OCI-LY7 (cell line): ENCODE data around the gene CCDC30. TPM values are rescaled to one million over a fixed set of nuclear protein-coding genes. Genes with fewer than 3 reads are reported as not detected.

Experiments
- BruUV-seq: library from RNA; stranded (reverse); fragments of 400-500 nt; replicated peaks from 2 replicates; lab custom pipeline; 2021; lab: Mats Ljungman, UMichigan
- CTCF ChIA-PET: fragments of 300-600 bp; sonication (Branson Sonifier 250); formaldehyde crosslinking; loops from one replicate; lab custom pipeline; 2022; ENCODE audit warnings: antibody characterized with exemption; ENCODE audit not compliant: unreplicated experiment; lab: Charles Lee
- POLR2A ChIA-PET: fragments of 300-600 bp; sonication (Branson Sonifier 250); formaldehyde crosslinking; loops from one replicate; lab custom pipeline; 2022; ENCODE audit warnings: antibody characterized with exemption; lab: Charles Lee
- DNase-seq: peaks from one replicate; pipeline ENCODE4 v3.0.0-alpha.2; 2015; ENCODE audit warnings: low spot score
- H2AFZ ChIP-seq: fragments of 200-600 bp; sonication (generic), shearing (Covaris generic); 2 replicates; pipeline ENCODE4 v1.6.1; 2014; ENCODE audit warnings: mild to moderate bottlenecking, antibody characterized with exemption, low read length, moderate library complexity
- H3K27ac ChIP-seq: fragments of 200-600 bp; sonication (generic); 2 replicates; pipeline ENCODE4 v1.5.1; 2014; ENCODE audit warnings: mixed run types, low read depth, mild to moderate bottlenecking, moderate library complexity, low read length, inconsistent platforms; ENCODE audit not compliant: poor library complexity, severe bottlenecking
- H3K36me3 ChIP-seq: fragments of 200-600 bp; sonication (generic); 2 replicates; pipeline ENCODE4 v1.6.1; 2014; ENCODE audit warnings: mild to moderate bottlenecking, antibody characterized with exemption, low read length, moderate library complexity, mixed read lengths; ENCODE audit not compliant: insufficient read depth
- H3K4me1 ChIP-seq: fragments of 200-600 bp; sonication (generic); 2 replicates; pipeline ENCODE4 v1.5.1; 2014; ENCODE audit warnings: mild to moderate bottlenecking, low read length; ENCODE audit not compliant: insufficient read depth, poor library complexity, severe bottlenecking
- H3K4me2 ChIP-seq: fragments of 200-600 bp; sonication (generic); 2 replicates; pipeline ENCODE4 v1.6.1; 2014; ENCODE audit warnings: mild to moderate bottlenecking, low read length
- H3K4me3 ChIP-seq: fragments of 200-600 bp; sonication (generic); 2 replicates; pipeline ENCODE4 v1.5.1; 2014; ENCODE audit warnings: mild to moderate bottlenecking, low read depth, low read length; ENCODE audit not compliant: poor library complexity, severe bottlenecking
- H3K79me2 ChIP-seq: fragments of 200-600 bp; sonication (generic); 2 replicates; pipeline ENCODE4 v1.6.1; 2016; ENCODE audit warnings: low read depth, mild to moderate bottlenecking, low read length, moderate library complexity, mixed read lengths; ENCODE audit not compliant: insufficient read depth
- H3K9me2 ChIP-seq: fragments of 200-600 bp; sonication (generic); 2 replicates; pipeline ENCODE4 v1.6.1; 2016; ENCODE audit warnings: mild to moderate bottlenecking, low read length, mixed read lengths; ENCODE audit not compliant: insufficient read depth
- H3K9me3 ChIP-seq: fragments of 200-600 bp; sonication (generic); 2 replicates; pipeline ENCODE4 v1.6.1; 2014; ENCODE audit warnings: mild to moderate bottlenecking, mixed run types, low read length, mixed read lengths
- H4K20me1 ChIP-seq: fragments of 200-600 bp; sonication (generic); 2 replicates; pipeline ENCODE4 v1.6.1; 2014; ENCODE audit warnings: mild to moderate bottlenecking, antibody characterized with exemption, low read length, moderate library complexity, mixed read lengths; ENCODE audit not compliant: insufficient read depth
- EZH2phosphoT487 ChIP-seq: fragments of 200-600 bp; sonication (generic); IDR thresholded peaks from 2 replicates; pipeline ENCODE4 v1.6.1; 2018; ENCODE audit warnings: low read depth, borderline replicate concordance, mild to moderate bottlenecking, mixed run types, antibody characterized with exemption, low read length, moderate library complexity, mixed read lengths
- intact Hi-C: fragments of 100-400 bp; cut with micrococcal nuclease; formaldehyde crosslinking; loops from one replicate; pipeline ENCODE4 v1.10.0; 2022; ENCODE audit not compliant: unreplicated experiment
- total RNA-seq, 2 experiments: library from RNA; depleted of rRNA in 1 of 2; stranded (reverse); fragments of >200 nt in 1 of 2; shearing (Covaris generic) in 1 of 2; gene quantifications; 2 replicates each; pipeline ENCODE4 v1.2.3, GENCODE V29; 2014 to 2022
- TF ChIP-seq, protein P1 (sequence below): fragments of 200-600 bp; sonication (generic); conservative IDR thresholded peaks from 2 replicates; pipeline ENCODE4 v1.5.1; 2014; ENCODE audit warnings: mild to moderate bottlenecking, antibody characterized with exemption, low read length, moderate library complexity, mixed read lengths

Gene CCDC30
- total RNA-seq, 2 experiments from 2014 or later: 0.54 to 2.6 TPM

DNA sequence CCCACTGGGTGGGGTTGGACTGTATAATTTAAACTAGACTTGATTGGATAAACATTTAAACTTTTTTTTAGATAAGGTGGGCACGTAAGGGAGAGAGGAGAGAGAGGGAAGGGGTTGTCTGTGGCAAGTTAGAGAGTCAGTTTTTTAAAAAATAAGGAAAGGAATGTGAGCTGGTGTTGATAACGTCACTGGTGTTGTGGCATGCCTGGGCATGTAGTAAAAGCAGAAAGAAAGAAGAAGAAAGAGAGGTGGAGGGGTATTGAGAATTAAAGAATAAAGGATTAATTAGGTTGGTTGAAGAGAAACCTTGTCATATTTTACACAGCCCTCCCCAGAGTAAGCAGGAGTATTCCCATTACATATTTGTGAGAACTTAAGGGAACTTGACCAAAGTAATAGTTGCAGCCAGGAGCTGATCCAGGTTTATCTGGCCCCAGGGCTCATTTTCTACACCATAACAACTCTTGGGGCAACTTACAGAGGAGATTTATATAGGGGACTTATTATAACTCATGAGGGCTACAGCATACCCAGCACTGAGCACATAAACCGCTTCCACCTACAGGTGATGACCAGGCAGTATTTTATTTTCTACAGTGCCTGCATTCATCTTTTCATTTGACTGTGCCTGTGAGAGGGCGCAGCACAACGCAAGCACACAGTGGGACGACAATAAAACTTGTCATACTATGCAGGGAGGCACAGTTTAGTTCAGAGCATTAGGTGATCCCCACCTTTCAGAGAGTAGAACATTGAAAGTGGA is 70.2 kb downstream of the CCDC30 start:
- Histone ChIP-seq H3K79me2 (no peaks in the 10 kb centered on the region), H3K36me3 (no peaks in the 10 kb centered on the region), H3K9me3 (no peaks in the 10 kb centered on the region), H3K4me3 (no peak overlapping the region), H3K4me2 (no peak overlapping the region), H3K4me1 (no peaks in the 10 kb centered on the region), H3K27ac (no peak overlapping the region), H2AFZ (no peak overlapping the region), H4K20me1 (no peaks in the 10 kb centered on the region), H3K9me2 (no peaks in the 10 kb centered on the region)
- intact Hi-C loops: no loop called here
- TF ChIP-seq, protein P1, sequence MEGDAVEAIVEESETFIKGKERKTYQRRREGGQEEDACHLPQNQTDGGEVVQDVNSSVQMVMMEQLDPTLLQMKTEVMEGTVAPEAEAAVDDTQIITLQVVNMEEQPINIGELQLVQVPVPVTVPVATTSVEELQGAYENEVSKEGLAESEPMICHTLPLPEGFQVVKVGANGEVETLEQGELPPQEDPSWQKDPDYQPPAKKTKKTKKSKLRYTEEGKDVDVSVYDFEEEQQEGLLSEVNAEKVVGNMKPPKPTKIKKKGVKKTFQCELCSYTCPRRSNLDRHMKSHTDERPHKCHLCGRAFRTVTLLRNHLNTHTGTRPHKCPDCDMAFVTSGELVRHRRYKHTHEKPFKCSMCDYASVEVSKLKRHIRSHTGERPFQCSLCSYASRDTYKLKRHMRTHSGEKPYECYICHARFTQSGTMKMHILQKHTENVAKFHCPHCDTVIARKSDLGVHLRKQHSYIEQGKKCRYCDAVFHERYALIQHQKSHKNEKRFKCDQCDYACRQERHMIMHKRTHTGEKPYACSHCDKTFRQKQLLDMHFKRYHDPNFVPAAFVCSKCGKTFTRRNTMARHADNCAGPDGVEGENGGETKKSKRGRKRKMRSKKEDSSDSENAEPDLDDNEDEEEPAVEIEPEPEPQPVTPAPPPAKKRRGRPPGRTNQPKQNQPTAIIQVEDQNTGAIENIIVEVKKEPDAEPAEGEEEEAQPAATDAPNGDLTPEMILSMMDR: no peak
- TF ChIP-seq EZH2phosphoT487: no peak
- POLR2A ChIA-PET: interaction anchor here (0.9 to 1.3 kb wide), 2 partner anchors 10 to 12 kb away, joined by 3 to 5 read pairs; no protein-coding TSS in a partner anchor
- BruUV-seq: no TSS peak
- CTCF ChIA-PET: no interaction called here
- DNase-seq: no peak

DNA sequence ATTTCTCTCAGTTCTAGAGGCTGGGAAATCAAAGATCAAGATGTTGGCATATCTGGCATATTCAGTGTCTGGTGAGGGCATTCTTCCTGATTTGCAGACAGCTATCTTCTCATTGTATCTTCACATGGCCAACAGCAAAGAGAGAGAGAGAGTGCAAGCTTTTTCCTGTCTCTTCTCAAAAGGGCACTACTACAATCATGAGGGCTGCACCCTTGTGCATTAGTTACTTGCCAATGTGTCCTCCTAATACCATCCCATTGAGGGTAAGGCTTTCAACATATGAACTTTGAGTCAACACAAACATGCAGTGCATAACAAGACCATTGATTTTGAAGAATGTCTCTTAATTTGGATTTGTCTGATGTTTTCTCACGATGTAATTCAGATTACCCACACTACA is 78.0 kb downstream of the CCDC30 start:
- CTCF ChIA-PET: interaction anchor here (0.7 kb wide), 1 partner anchor 491 kb away, joined by 3 read pairs; no protein-coding TSS in a partner anchor
- no TSS peak for BruUV-seq
- intact Hi-C loops: no loop called here

More for the DNA sequence above, 78.0 kb downstream of the CCDC30 start:
- H3K27ac ChIP-seq: no peak overlapping the region
- no peak overlapping the region for H3K4me2 ChIP-seq
- no peaks in the 10 kb centered on the region for H3K9me3 ChIP-seq
- no peak overlapping the region for H2AFZ ChIP-seq
- no peak for DNase-seq
- no peaks in the 10 kb centered on the region for H3K79me2 ChIP-seq
- H4K20me1 ChIP-seq: no peaks in the 10 kb centered on the region
- no peaks in the 10 kb centered on the region for H3K9me2 ChIP-seq
- no peaks in the 10 kb centered on the region for H3K4me1 ChIP-seq
- no peak overlapping the region for H3K4me3 ChIP-seq
- POLR2A ChIA-PET: no interaction called here
- TF ChIP-seq, protein P1: no peak
- no peak for TF ChIP-seq EZH2phosphoT487
- H3K36me3 ChIP-seq: no peaks in the 10 kb centered on the region
